ENCODE measurements around the gene CHAF1B. TPM values are rescaled to one million over a fixed set of nuclear protein-coding genes. Genes with fewer than 3 reads are reported as not detected.
"Not testable (repeated sequence)": the region's sequence is repeated elsewhere in the genome, so short reads cannot be mapped to it uniquely, and the experiment has no call there.

Gene CHAF1B
- polyA plus RNA-seq (ENCODE audit: insufficient read length), result 4.5 TPM

DNA sequence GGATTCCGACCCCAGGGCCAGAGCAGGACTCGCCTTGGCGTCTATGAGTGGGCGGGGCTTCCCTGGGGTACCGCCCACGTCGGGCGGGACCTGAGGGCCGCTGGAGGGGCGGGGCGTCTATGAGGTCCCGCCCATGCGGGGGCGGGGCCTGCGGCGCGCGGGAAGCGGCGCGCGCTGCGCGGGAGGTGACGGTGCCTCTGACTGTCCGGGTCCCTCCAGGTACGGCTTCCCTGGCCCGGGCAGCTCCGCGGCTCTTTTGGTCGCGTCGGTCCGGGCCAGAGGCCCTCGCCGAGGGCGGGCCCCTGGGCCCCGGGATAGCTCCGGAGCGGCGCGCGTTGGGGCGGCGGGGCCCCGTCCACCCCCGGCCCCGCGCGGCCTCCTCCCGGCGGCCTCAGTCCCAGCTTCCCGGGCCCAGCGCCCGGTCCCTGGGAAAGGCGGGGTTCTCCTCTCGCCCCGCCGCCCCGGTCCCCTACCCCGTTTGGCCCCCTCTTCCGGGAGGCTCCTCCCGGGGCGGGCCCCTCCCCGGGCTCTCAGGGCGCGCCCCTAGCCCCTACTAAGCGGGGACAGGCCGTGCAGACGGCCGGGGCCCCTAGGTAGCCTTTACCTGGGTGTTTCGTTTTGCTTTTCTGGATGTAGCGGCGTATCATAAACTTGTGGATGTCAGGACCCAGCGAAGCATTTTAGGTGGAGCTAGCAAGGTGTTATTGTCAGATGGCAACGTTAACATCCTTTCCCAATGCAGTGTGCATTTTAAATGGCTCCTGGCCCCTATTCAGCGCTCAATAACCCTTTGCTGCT lies at the start of gene CHAF1B:
CHAF1B (plus strand) TSS at position 160 of the 798 bp plus-strand sequence. CDS start 745 bp downstream, outside the sequence.
- peak; percentile 78 for DNase-seq

DNA sequence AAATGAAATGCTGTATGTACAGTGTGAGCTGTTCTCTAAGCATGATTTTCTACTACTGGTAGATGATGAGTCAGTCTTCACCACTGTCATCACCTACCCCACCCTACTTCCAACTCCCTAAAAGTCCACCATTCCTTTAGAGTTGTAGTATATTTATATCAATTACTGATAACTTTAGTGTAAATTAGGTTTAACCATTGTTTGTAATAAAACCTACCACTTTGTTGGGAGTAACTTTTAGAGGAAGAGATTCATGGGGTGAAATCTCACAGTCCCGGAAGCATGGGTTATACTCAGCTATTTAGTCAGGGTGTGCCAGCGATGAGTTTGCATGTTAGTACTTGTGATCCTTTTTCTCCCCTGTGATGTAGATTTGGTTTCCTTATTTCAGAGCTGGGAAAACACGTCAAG lies 48.1 kb upstream of the CHAF1B start:
- no peak for DNase-seq

DNA sequence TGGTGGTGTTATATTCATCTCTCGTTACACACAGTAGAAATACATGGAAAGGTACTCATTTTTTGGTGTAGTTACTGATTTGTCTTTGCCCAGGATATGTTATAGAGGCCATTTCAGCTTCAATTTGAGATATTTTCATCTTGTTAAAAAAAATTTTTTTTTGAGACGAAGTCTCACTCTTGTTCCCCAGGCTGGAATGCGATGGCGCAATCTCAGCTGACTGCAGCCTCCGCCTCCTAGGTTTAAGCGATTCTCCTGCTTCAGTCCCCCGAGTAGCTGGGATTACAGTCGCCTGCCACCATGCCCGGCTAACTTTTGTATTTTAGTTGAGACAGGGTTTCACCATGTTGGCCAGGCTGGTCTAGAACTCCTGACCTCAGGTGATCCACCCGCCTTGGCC lies 46.2 kb upstream of the CHAF1B start:
- DNase-seq, result no peak

DNA sequence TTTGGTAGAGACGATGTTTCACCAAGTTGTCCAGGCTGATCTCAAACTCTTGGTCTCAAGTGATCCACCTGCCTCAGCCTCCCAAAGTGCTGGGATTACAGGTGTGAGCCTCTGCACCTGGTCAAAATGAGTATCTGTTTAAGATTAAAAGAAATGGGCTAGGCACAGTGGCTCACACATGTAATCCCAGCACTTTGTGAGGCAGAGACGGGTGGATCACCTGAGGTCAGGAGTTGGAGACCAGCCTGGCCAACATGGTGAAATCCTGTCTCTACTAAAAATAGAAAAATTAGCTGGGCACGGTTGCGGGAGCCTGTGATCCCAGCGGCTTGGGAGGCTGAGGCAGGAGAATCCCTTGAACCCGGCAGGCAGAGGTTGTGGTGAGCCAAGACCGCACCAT lies 42.6 kb upstream of the CHAF1B start:
- not testable (repeated sequence) for DNase-seq

DNA sequence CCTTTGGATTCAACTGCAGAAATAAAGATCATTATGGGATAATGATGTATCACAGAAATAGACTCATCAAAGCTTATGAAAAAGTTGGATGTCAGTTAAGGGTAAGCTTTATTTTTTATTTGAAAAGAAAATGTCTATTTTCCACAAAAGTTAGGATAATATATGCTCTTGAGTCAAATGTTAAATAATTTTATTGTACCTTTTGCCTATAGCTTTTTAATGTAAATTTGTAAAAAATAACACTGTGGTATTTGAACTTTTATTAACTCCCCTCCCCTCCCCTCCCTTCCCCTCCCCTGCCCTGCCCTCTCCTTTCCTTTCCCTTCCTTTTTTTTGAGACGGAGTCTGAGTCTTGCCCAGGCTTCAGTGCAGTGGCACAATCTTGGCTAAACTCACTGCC lies 40.3 kb upstream of the CHAF1B start:
- DNase-seq, result no peak

DNA sequence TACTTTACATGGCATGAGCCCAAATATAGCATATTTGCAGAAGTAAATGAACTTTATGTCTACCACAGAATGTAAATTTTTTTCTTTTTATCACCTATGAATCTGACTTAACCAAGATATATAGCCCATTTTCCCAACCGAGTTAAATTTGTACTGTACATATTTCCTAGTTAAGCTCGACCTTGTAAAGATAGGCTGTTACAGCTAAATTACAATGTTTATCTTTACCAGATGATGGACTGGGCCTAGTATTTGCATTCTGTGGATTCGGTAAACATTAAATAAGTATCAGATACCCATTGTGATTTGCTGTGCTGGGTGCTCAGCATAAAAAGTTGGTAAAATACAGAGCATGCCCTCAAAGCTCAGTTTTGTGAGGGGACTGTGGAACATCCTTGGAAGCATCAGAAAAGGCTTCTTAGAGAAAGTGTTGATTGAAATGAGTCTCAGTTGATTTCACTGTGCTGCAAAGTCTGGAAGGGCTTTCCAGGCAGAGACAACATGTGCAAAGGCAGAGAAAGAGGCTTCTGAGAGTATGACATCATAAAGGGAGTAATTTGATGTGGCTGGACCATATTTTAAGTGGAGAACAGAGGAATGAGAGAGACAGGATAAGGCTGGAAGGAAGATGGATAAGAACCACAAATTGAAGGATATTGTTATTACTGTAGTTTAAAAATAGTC lies 37.8 kb upstream of the CHAF1B start:
- no peak for DNase-seq

DNA sequence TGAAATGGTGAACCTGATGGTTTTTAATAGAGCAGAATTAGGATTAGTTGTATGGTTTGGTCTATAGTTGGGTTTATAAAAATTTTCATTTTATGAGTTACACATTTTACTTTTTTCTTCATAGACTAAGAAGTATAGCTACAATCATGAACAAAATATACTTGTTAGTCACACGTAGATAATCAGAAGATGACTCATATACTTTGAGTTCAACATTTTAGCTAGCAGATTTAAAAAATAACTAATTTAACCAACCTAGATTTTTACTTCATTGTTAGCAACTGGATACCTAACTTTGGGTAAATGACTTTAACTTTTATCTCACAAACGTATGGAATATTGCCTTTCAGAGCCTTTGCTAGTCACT lies 37.2 kb upstream of the CHAF1B start:
- no peak for DNase-seq

DNA sequence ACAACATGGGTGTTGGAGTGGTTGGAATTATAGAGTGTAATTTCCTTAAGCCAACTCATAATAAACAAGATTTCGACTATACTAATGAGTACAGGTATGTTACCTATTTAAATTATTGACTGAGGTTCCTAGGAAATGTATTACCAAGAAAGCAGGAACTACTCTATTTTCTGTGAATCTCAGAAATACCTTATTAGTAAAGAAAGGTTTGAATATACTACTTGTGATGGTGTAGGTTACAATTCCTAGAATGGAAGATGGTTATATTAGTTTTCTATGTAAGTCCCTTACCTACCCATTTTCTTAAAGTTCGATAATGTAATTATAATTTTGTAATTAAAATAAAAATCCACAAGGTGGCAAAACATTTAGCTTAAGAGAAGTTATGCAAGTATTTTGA lies 35.9 kb upstream of the CHAF1B start:
- no peak for DNase-seq

DNA sequence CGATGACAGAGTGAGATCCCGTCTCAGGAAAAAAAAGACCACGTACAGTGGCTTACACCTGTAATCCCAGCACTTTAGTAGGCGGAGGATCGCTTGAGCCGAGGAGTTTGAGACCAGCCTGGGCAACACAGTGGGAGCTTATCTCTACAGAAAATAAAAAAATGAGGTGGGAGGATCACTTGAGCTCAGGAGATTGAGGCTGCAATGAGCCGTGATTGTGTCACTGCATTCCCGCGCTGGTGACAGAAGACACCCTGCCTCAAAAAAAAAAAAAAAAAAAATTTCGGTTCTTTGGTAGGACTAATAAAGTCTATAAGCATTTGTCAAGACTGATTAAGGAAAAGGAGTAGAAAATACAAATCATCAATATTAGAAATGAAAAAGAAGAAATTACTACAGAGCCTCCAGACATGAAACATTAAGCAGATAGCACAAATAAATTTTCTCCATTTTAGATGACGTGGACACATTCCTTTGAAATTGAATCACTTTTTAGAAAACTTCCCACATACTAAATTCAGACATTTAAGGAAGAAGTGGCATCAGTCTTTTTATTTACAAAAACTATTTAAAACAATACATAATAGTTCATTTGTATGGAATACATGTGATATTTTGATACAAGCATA lies 34.8 kb upstream of the CHAF1B start:
- no peak for DNase-seq

DNA sequence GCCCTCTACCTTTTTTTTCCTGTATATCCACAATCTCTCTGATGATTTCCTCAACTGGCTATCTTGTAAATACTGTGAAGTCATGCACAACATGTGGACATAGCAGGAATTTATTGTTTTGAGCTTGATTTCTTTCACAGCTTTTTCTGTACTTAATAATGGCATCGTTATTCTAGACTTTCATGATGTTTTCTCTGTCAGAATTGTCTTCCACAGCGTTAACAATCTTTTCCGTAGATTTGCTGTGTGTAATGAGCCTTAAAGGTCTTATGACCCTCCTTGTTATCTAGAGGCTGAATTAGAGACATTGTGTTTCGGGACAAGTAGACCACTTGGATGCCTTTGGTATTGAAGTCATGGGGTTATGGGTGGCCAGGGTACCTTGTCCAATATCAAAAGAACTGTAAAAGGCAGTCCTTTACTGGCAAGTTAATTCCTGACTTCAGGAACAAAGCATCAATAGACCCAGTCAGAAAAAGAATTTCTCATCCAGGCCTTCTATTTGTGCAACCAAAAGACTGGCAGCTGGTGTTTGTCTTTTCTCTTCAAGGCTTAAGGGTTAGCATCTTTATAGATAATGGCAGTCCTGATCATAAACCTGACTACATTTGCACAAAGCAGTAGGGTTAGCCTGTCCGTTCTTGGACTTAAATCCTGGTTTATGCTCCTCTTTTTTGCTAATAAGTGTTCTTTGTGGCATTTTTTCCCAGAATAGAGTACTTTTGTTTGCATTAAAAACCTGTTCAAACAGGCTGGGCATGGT lies 30.1 kb upstream of the CHAF1B start:
- no peak for DNase-seq

DNA sequence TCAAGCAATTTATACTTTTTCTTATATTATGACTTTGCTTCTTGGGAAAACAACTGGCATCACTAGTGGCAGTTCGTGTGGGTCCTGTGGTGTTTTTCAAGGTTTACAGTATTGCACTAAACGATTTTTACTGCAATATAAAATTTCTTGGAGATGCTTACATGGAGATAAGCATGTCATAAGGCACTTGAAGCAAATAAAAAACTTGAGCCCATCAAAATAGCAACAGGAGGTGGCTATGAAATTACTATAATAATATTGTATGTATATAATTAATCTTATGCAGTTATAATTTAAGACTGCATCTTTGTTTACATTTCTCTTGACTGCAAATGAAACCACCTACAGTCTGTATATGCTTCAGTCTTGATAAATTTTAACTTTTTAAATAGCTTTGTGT lies 29.3 kb upstream of the CHAF1B start:
- no peak for DNase-seq

DNA sequence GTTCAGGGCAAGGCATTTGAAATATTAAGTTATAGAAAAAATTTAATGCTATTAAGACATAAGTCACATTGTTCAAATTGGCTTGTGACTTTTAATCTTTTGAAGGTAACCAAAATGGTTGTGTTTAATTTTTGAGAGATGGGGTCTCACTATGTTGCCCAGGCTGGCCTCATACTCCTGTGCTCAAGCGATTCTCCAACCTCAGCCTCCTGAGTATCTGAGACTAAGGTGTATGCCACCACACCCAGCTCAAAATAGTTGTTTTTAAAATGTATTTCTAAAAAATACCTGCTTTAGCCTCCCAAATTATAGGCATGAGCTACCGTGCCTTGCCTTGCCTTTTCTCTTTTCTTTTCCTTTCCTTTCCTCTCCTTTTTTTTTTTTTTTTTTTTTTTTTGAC lies 26.0 kb upstream of the CHAF1B start:
- no peak for DNase-seq

DNA sequence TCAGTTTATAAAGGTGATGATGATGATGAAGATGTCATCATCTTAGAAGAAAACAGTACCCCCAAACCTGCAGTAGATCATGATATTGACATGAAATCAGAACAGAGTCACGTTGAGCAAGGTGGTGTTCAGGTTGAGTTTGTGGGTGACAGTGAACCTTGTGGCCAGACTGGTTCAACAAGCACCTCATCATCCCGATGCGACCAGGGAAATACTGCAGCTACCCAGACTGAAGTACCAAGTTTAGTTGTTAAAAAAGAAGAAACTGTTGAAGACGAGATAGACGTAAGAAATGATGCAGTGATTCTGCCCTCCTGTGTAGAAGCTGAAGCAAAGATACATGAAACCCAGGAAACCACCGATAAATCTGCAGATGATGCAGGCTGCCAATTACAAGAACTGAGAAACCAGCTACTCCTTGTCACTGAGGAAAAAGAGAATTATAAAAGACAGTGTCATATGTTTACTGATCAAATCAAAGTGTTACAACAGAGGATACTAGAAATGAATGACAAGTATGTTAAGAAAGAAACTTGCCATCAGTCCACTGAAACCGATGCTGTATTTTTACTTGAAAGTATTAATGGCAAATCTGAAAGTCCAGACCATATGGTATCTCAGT lies 16.0 kb upstream of the CHAF1B start:
- DNase-seq, result no peak

DNA sequence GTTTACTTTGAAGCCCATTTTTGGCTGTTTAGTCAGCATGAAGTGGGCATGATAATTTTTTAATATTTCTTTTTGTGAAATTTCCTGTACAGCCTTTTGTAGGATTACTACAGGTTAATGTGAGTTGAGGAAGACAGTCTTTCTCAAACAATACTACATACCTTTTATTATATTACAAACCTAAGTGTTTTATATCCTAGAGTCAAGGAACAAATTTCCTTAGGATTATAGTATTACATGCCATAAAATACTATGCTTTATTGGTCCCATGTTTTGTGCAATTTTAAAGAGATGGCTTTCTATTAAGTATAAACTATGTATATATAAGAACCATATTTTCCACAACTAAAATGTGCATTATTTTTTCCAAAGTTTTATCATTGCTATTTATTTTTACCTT lies 9.2 kb upstream of the CHAF1B start:
- DNase-seq, result no peak

DNA sequence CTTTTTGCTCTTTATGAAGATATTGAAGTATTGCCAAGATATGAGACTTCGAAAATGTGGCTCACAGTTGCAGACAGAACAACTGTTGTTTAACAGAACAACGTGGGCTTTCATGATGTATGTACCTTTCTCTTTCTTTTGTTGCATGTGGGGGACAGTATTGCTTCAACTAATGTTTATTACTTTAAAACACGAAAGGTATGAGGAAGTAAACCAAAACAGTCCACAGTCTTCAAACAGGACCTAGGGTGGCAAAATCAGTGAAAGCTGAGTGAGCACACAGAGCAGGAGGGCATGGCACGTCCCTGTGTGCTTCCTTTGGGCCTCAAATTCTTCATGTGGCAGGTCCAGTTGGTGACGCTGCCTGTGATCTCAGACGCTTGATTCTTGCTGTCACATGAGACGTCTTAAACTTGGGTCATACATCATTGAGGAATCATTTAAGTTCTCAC lies 7.8 kb upstream of the CHAF1B start:
- DNase-seq, result no peak

DNA sequence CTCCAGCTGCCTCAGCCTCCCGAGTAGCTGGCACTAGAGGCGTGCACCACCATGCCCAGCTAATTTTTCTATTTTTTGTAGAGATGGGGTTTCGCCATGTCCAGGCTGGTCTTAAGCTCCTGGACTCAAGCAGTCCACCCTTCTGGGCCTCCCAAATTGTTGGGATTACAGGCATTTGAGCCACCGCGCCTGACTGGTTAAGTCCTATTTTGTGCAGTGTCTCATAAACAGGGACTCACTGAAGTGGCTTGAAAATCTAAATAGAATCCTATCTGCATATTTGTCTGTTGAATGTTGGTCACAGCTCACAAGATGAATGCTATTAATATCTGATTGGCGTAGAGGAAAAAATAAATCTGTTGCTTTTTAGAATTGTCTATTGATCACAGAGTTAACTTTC lies 5.9 kb upstream of the CHAF1B start:
- DNase-seq, result no peak

DNA sequence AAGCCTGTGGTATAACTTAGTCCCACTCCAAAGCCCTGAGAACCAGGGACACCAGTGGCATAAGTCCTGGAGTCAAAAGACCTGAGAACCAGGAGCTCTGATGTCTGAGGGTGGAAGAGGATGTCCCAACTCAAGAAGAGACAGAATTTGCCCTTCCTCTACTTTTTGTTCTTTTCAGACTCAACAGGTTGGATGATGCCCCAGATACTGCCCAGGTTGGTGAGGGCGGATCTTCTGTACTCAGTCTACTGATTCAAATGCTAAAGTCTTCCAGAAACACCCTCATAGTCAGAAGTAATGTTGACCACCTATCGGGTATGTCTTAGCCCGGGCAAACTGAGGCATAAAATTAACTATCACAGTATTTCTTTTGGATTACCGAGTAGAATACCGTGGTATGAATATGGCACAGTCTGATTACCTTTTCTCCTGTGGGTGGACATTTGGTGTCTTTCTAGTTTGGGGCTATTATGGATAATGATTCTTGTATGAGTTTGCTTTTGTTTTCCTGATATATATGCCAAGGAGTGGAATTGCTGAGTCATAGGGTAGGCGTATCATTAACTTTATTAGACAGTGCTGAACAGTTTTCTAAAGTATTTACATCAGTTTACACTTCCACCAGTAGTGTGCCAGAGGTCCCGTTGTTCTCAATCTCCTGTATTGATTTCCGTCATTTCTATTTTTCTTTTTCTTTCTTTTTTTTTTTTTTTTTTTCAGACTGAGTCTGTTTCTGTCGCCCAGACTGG lies 3.2 kb upstream of the CHAF1B start:
- no peak for DNase-seq

DNA sequence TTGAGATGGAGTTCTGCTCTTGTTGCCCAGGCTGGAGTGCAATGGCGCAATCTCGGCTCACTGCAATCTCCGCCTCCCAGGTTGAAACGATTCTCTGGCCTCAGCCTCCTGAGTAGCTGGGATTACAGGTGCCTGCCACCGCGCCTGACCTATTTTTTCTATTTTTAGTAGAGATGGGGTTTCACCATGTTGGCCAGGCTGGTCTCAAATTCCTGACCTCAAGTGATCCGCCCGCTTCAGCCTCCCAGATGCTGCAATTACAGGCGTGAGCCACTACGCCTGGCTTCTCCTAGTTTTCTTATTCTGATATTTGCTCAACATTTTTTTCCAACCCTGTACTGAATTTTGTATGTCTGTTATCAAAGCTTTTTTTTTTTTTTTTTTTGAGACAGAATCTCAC lies 2.5 kb upstream of the CHAF1B start:
- DNase-seq, result not testable (repeated sequence)

DNA sequence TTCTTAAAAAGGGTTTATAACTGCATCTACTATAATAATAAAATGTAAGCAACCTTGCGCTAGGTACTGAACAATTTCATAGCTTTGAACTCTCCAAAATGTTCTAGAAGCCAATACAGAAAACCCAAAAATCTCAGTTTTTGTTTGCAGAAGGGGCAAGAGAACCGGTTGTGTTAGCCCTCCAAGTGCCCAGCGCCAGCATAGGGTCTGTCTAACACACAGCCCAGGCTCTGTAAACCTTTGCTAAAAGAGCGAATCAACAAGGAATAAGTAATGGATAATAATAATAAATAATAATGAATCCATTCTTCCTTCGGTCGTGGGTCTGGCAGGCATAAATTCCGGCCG lies 333 bp upstream of the CHAF1B start:
- DNase-seq, result no peak

DNA sequence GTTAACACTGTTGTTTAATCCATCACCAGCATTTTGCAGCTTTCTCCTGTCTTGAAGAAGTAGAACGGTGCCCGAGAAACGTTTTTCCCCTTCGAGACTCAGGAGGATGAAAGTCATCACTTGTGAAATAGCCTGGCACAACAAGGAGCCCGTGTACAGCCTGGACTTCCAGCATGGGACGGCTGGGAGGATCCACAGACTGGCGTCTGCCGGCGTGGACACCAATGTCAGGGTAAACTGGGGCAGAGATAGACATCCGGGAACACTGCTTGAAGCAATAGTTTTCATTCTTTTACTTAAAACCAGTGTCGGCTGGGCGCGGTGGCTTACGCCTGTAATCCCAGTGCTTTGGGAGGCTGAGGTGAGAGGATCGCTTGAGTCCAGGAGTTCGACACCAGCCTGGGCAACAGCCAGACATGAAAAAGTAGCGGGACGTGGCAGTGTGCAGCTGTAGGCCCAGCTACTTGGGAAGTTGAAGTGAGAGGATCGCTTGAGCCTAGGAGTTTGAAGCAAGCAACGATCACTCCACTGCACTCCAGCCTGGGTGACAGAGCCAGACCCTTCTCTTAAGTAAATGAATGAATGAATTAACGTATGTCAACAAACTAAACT lies 945 bp downstream of the CHAF1B start:
- DNase-seq, result no peak

DNA sequence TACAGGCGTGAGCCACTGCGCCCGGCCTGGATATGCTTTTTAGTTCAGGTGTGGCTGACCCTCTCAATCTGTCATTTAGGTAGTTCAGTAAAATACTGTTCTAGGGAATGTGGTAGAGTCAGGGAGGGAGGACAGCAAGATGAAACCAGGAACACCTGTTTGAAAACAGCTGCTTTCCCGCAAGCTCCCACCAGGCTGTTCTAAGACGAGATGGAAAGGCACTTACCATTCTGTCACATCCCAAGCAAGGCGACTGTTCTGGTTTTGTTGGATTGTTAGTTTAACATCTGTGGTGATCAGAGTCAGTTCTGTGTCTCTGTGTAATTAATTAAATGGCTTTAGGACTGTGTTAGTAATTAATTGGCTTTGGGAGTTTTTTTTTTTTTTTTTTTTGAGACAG lies 2.9 kb downstream of the CHAF1B start:
- no peak for DNase-seq
